ENCODE measurements around the gene INAFM2. TPM values are rescaled to one million over a fixed set of nuclear protein-coding genes. Genes with fewer than 3 reads are reported as not detected.

Gene INAFM2
- total and polyA plus RNA-seq, 9 of the 15 experiments (the other 6 are each of a cell fraction or from before 2014, with no cell fraction given), result 11.8 to 43.1 (median 27.2) TPM

- no peak for TF ChIP-seq CEBPZ (IDR thresholded peaks at IDR 0.05; ENCODE audit: borderline replicate concordance, low read depth, low read length)
- TF ChIP-seq MED1 (CRISPR knock-in tag; IDR thresholded peaks at IDR 0.05; ENCODE audit: borderline replicate concordance), result no peak; the same call in 1 of the 2 replicates
- TF ChIP-seq NFRKB (IDR thresholded peaks at IDR 0.05; ENCODE audit: low read depth), result no peak
- no peak for TF ChIP-seq MLLT1 (IDR thresholded peaks at IDR 0.05)
- peak; percentile 94 for TF ChIP-seq CTBP1 (IDR thresholded peaks at IDR 0.05; ENCODE audit: borderline replicate concordance)
- no peak for TF ChIP-seq FOXK2 (conservative IDR thresholded peaks at IDR 0.05 in 1 of 2, IDR thresholded peaks at IDR 0.05 in 1 of 2; ENCODE audit: low read depth in 2 of 2)
- 0 out of 2 replicates have a peak, but pooled peaks have one; percentile 42 for TF ChIP-seq ZNF232 (CRISPR knock-in tag; IDR thresholded peaks at IDR 0.05)
- peak; percentile 65 for TF ChIP-seq ZNF431 (CRISPR knock-in tag; IDR thresholded peaks at IDR 0.05)
- peak; percentile 48; the same call in 1 of the 2 replicates for TF ChIP-seq MYC (IDR thresholded peaks at IDR 0.05; ENCODE audit: low read depth, low read length)
- no peak for TF ChIP-seq MYC (CRISPR knock-in tag; IDR thresholded peaks at IDR 0.05; ENCODE audit: borderline replicate concordance, low read depth)
- TF ChIP-seq MIER1 (IDR thresholded peaks at IDR 0.05; ENCODE audit: low read depth), result no peak
- no peak for TF ChIP-seq GTF2E2 (tag; IDR thresholded peaks at IDR 0.05)
- no peak for TF ChIP-seq NFIX (CRISPR knock-in tag; IDR thresholded peaks at IDR 0.05; ENCODE audit: low read depth)
- no peak for TF ChIP-seq ZNF57 (CRISPR knock-in tag; IDR thresholded peaks at IDR 0.05)
- no peak for TF ChIP-seq CAMTA2 (CRISPR knock-in tag; conservative IDR thresholded peaks at IDR 0.05)
- no peak for TF ChIP-seq ZFPM2 (CRISPR knock-in tag; IDR thresholded peaks at IDR 0.05)
- 0 out of 2 replicates have a peak, but pooled peaks have one; percentile 40 for TF ChIP-seq HDAC8 (tag; IDR thresholded peaks at IDR 0.05)
- TF ChIP-seq BMI1 (IDR thresholded peaks at IDR 0.05; ENCODE audit: low read length), result no peak
- TF ChIP-seq E2F8 (IDR thresholded peaks at IDR 0.05; ENCODE audit: low read depth, partially characterized antibody), result no peak
These were observed 41.2 kb upstream of the INAFM2 start (continued) for GRCh38 chr15:40282147-40282868.

Measured in K562 (cell line).